HepG2 (cell line): ENCODE data around the gene SERINC5. TPM values are rescaled to one million over a fixed set of nuclear protein-coding genes. Genes with fewer than 3 reads are reported as not detected.

ENCODE experiments used
- ATAC-seq: fragments of 200-7000 bp; cut with Tn5 transposase; 3 replicates; pipeline ENCODE4 v1.9.1; 2020; ENCODE audit warnings: mild to moderate bottlenecking, moderate library complexity
- BruUV-seq: library from RNA; stranded (reverse); fragments of 400-500 nt; replicated peaks from 2 replicates; lab custom pipeline; 2021; lab: Mats Ljungman, UMichigan
- CTCF ChIA-PET: fragments of 300-600 bp; formaldehyde crosslinking; extraction: SDS; loops from one replicate; lab custom pipeline; 2021; ENCODE audit warnings: low total read pairs, inconsistent platforms, low intra/inter-chr PET ratio; lab: Yijun Ruan, JAX
- POLR2A ChIA-PET: fragments of 350-600 bp; sonication (Branson Sonifier 250); formaldehyde crosslinking; loops from one replicate; lab custom pipeline; 2020; ENCODE audit warnings: antibody characterized with exemption, inconsistent platforms; lab: Yijun Ruan, JAX
- DNase-seq: peaks from one replicate; pipeline ENCODE4 v3.0.0-alpha.2; 2015; ENCODE audit warnings: low spot score
- FAIRE-seq: peaks from 3 replicates; lab custom pipeline; 2011; peaks lifted over from hg19 to GRCh38; lab: Jason Lieb, UNC
- H2AFZ ChIP-seq: one replicate; pipeline ENCODE4 v1.6.1; 2011; ENCODE audit warnings: low read length, inconsistent platforms
- H3K27ac ChIP-seq: fragments of 300-600 bp; 3 replicates; pipeline ENCODE4 v1.8.0; 2011; ENCODE audit warnings: mixed run types, mild to moderate bottlenecking, mixed read lengths, low read length, inconsistent platforms; ENCODE audit not compliant: insufficient read depth; ENCODE audit errors: extremely low read length
- H3K27me3 ChIP-seq, 2 experiments: fragments of 200-600 bp in 1 of 2; 2 replicates in 1 of 2; 3 replicates in 1 of 2; pipeline versions ENCODE4 v1.6.0 to v1.8.0; 2011; ENCODE audit warnings: low read length in 2 of 2, mild to moderate bottlenecking in 2 of 2, moderate library complexity in 2 of 2, inconsistent platforms in 1 of 2; ENCODE audit not compliant: insufficient read depth in 2 of 2, control insufficient read depth in 1 of 2
- H3K36me3 ChIP-seq, 2 experiments: fragments of 200-600 bp in 1 of 2; replicated peaks in 1 of 2; 2 replicates in 1 of 2; 3 replicates in 1 of 2; pipeline versions ENCODE4 v1.5.1 to v1.8.0; 2011; ENCODE audit warnings: low read length in 2 of 2, inconsistent platforms in 1 of 2; ENCODE audit not compliant: insufficient read depth in 2 of 2, control insufficient read depth in 1 of 2
- H3K4me1 ChIP-seq: 2 replicates; pipeline ENCODE4 v1.5.1; 2012; ENCODE audit warnings: low read length, inconsistent platforms; ENCODE audit not compliant: insufficient read depth
- H3K4me2 ChIP-seq: 2 replicates; pipeline ENCODE4 v1.6.0; 2011; ENCODE audit warnings: low read depth, low read length, inconsistent platforms
- H3K4me3 ChIP-seq, 3 experiments: fragments of 200-600 bp in 1 of 3; sonication (generic), shearing (Covaris generic) in 1 of 3; replicated peaks in 1 of 3; 2 replicates each; pipeline ENCODE4 v1.5.1; 2011 to 2016; ENCODE audit warnings: low read length in 3 of 3, inconsistent platforms in 2 of 3, low read depth in 2 of 3, mild to moderate bottlenecking in 2 of 3, control low read depth in 1 of 3, mixed read lengths in 1 of 3; ENCODE audit not compliant: insufficient read depth in 1 of 3
- H3K79me2 ChIP-seq: one replicate; pipeline ENCODE4 v1.6.1; 2011; ENCODE audit warnings: low read length, inconsistent platforms; ENCODE audit not compliant: insufficient read depth
- H3K9ac ChIP-seq: 2 replicates; pipeline ENCODE4 v1.6.0; 2011; ENCODE audit warnings: mild to moderate bottlenecking, low read depth, low read length, inconsistent platforms; ENCODE audit not compliant: insufficient read depth
- H3K9me3 ChIP-seq: 2 replicates; pipeline ENCODE4 v1.5.1; 2012; ENCODE audit warnings: mild to moderate bottlenecking, low read length
- H4K20me1 ChIP-seq: 2 replicates; pipeline ENCODE4 v1.6.0; 2011; ENCODE audit warnings: inconsistent platforms, mild to moderate bottlenecking, low read length, moderate library complexity; ENCODE audit not compliant: insufficient read depth
- ARID5B ChIP-seq: IDR thresholded peaks from 2 replicates; pipeline ENCODE4 v1.4.0; 2020; ENCODE audit warnings: mild to moderate bottlenecking, missing genetic modification reagents
- KDM2A ChIP-seq: sonication (generic); formaldehyde crosslinking; IDR thresholded peaks from 2 replicates; pipeline ENCODE4 v1.4.0; 2020; ENCODE audit warnings: low read depth, missing genetic modification reagents, borderline replicate concordance
- ZNF142 ChIP-seq: sonication (generic); formaldehyde crosslinking; IDR thresholded peaks from 2 replicates; pipeline ENCODE4 v1.4.0; 2020; ENCODE audit warnings: missing genetic modification reagents
- ZNF337 ChIP-seq: sonication (generic); formaldehyde crosslinking; IDR thresholded peaks from 2 replicates; pipeline ENCODE4 v1.5.1; 2020; ENCODE audit warnings: missing genetic modification reagents, low read depth, mild to moderate bottlenecking, borderline replicate concordance
- WGBS: methylation state at CpG from one replicate; pipeline ENCODE4 v1.1.6; 2017; ENCODE audit warnings: low lambda C conversion rate; 5-methylcytosine and 5-hydroxymethylcytosine counted together
- in situ Hi-C: cut with HindIII; loops from 2 replicates; pipeline ENCODE4 v1.10.0; 2017; ENCODE audit warnings: low pct_unique_long_range_greater_than_20kb; ENCODE audit not compliant: extremely low pct_ligation_motif_present
- intact Hi-C: fragments of 100-400 bp; cut with micrococcal nuclease; formaldehyde crosslinking; loops from one replicate; pipeline ENCODE4 v1.10.0; 2022; ENCODE audit not compliant: unreplicated experiment
- polyA plus RNA-seq, 8 experiments: library from polyadenylated mRNA; depleted of rRNA in 3 of 8; stranded (reverse) in 7 of 8; unstranded in 1 of 8; fragments of >200 nt; fragmentation: Illumina TruSeq in 4 of 8; extraction: Trizol in 4 of 8; gene quantifications; 2 replicates each; pipeline versions ENCODE4 v1.2.1 to v1.2.3, GENCODE V29; 2011 to 2016; ENCODE audit warnings: low read depth in 4 of 8, missing spikeins in 1 of 8, mixed read lengths in 1 of 8; ENCODE audit not compliant: insufficient read depth in 1 of 8
- total RNA-seq, 5 experiments: library from RNA; depleted of rRNA; stranded (reverse); fragments of >200 nt; fragmentation: Illumina TruSeq; extraction: Trizol; gene quantifications; 2 replicates each; pipeline ENCODE4 v1.2.3, GENCODE V29; 2016; ENCODE audit warnings: low read depth in 1 of 5

The SERINC5 gene
- total and polyA plus RNA-seq, 2 of the 13 experiments (the other 11 are each of a cell fraction or from before 2014, with no cell fraction given), result 17.3 to 22.8 TPM

- intact Hi-C loops, result no loop called here
- ATAC-seq, result peak; percentile 67
- no peak overlapping the region for H3K9ac ChIP-seq
- H2AFZ ChIP-seq, result no peak overlapping the region
- H3K27me3 ChIP-seq, result no peaks in the 10 kb centered on the region
- peaks cover 9% of the 10 kb centered on the region for H3K4me1 ChIP-seq
- peak; percentile 9 for DNase-seq
- BruUV-seq, result no TSS peak
- in situ Hi-C loops, result no loop called here
- no peak overlapping the region for H3K27ac ChIP-seq
- TF ChIP-seq ZNF337 (CRISPR knock-in tag), result no peak
- no peak for FAIRE-seq
- no peaks in the 10 kb centered on the region for H4K20me1 ChIP-seq
- CTCF ChIA-PET, result no interaction called here
- no peaks in the 10 kb centered on the region for H3K36me3 ChIP-seq
- H3K4me3 ChIP-seq, result no peak overlapping the region
- no peak overlapping the region for H3K4me2 ChIP-seq
- H3K79me2 ChIP-seq, result no peaks in the 10 kb centered on the region
- WGBS, result 46% methylated on average over 4 of the region's 4 CpGs
- POLR2A ChIA-PET, result interaction anchor here (0.9 kb wide), 1 partner anchor 10 kb away, joined by 3 read pairs; no protein-coding TSS in a partner anchor
- H3K9me3 ChIP-seq, result no peaks in the 10 kb centered on the region
Measured at GRCh38 chr5:80116465-80116864, 139.4 kb downstream of the SERINC5 start.

GRCh38 chr5:80116000-80116399, 139.8 kb downstream of the SERINC5 start:
- no TSS peak for BruUV-seq
- no peak overlapping the region for H3K9ac ChIP-seq
- H4K20me1 ChIP-seq, result no peaks in the 10 kb centered on the region
- H3K79me2 ChIP-seq, result no peaks in the 10 kb centered on the region
- H3K4me1 ChIP-seq, result peaks cover 14% of the 10 kb centered on the region
- H3K4me3 ChIP-seq, result no peak overlapping the region
- POLR2A ChIA-PET, result interaction anchor here (0.9 kb wide), 1 partner anchor 10 kb away, joined by 3 read pairs; no protein-coding TSS in a partner anchor
- H3K4me2 ChIP-seq, result no peak overlapping the region
- H3K27ac ChIP-seq, result no peak overlapping the region
- no peaks in the 10 kb centered on the region for H3K9me3 ChIP-seq
- FAIRE-seq, result no peak
- WGBS, result 53% methylated on average over 4 of the region's 4 CpGs
- CTCF ChIA-PET, result no interaction called here
- no peaks in the 10 kb centered on the region for H3K36me3 ChIP-seq
- H3K27me3 ChIP-seq, result no peaks in the 10 kb centered on the region
- in situ Hi-C loops, result no loop called here
- ATAC-seq, result no peak
- DNase-seq, result no peak
- no peak overlapping the region for H2AFZ ChIP-seq
- intact Hi-C loops, result no loop called here
- no peak for TF ChIP-seq ZNF142
- no peak for TF ChIP-seq KDM2A (CRISPR knock-in tag)
- TF ChIP-seq ARID5B (CRISPR knock-in tag), result no peak
